ENCODE data around the gene AGTR1. TPM values are rescaled to one million over a fixed set of nuclear protein-coding genes. Genes with fewer than 3 reads are reported as not detected.

AGTR1 gene
- total RNA-seq, 1 donor: 0.10 TPM

GRCh38 chr3:148709560-148710253 is 12.0 kb downstream of the AGTR1 start:
- H3K4me3 ChIP-seq (ENCODE audit: low read length): no peak overlapping the region
- no peaks in the 10 kb centered on the region for H3K9me3 ChIP-seq (ENCODE audit: low read depth, low read length)
- no peaks in the 10 kb centered on the region for H3K27me3 ChIP-seq (ENCODE audit: insufficient read depth, low read length)
- H3K4me1 ChIP-seq (ENCODE audit: insufficient read depth, low read length): no peaks in the 10 kb centered on the region

- Histone ChIP-seq H3K4me3 (ENCODE audit: low read length) (no peak overlapping the region), H3K4me1 (ENCODE audit: insufficient read depth, low read length) (no peaks in the 10 kb centered on the region), H3K27me3 (ENCODE audit: insufficient read depth, low read length) (no peaks in the 10 kb centered on the region), H3K9me3 (ENCODE audit: low read depth, low read length) (no peaks in the 10 kb centered on the region)
Observed at GRCh38 chr3:148710665-148711064, 13.0 kb downstream of the AGTR1 start.

DNA sequence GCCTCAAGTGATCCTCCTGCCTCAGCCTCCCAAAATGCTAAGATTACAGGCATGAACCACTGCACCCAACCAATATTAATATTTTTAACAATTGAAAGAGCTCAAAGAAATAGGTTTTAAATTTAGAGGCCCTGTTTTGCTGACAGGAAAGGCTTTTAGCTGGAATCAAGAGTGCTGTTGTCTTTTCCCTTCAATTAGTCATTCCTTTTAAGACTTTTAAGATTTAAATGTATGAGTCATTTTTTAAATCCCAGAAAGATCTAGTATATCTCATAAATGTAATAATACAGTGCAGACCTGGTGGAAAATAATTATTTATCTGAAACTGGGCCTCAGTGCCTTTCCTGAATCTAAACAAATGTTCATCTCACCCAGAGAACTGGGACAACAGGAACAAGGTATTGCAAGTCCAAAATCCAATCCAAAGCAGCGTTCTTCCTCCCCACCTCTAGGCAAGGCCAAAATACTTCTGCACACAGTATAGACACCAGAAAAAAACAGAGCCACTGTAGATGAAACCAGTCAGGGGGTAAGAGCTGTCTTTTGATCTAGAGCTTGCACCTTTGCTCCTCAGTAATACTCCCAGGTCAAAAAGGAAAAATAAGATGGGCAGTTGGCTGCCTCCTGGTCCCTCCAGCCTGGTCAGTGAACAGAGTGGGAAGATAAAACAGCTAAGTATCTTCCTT is 14.4 kb downstream of the AGTR1 start:
- Histone ChIP-seq H3K4me3 (ENCODE audit: low read length) (no peak overlapping the region), H3K27me3 (ENCODE audit: insufficient read depth, low read length) (no peaks in the 10 kb centered on the region), H3K9me3 (ENCODE audit: low read depth, low read length) (no peaks in the 10 kb centered on the region), H3K4me1 (ENCODE audit: insufficient read depth, low read length) (no peaks in the 10 kb centered on the region)

DNA sequence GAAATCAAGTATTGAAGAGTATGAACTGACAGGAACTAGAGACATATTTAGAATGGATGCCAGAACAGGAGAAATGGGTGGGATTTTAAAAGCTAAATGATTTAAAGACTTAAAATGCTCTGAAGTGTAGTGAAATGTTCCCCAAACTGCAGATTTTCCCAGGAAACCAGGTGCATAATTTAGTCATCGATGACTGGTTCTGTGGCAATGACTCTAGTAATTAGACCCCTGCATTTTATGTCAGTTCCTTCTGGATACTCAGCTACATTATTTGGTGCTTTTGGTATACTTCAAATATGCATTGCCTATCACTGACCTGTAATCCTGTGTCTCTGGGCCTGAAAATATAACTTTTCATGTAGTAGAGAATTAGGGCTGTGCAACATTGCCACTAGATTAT is 16.8 kb downstream of the AGTR1 start:
- no peaks in the 10 kb centered on the region for H3K4me1 ChIP-seq (ENCODE audit: insufficient read depth, low read length)
- no peaks in the 10 kb centered on the region for H3K9me3 ChIP-seq (ENCODE audit: low read depth, low read length)
- H3K27me3 ChIP-seq (ENCODE audit: insufficient read depth, low read length): no peaks in the 10 kb centered on the region
- H3K4me3 ChIP-seq (ENCODE audit: low read length): no peak overlapping the region

DNA sequence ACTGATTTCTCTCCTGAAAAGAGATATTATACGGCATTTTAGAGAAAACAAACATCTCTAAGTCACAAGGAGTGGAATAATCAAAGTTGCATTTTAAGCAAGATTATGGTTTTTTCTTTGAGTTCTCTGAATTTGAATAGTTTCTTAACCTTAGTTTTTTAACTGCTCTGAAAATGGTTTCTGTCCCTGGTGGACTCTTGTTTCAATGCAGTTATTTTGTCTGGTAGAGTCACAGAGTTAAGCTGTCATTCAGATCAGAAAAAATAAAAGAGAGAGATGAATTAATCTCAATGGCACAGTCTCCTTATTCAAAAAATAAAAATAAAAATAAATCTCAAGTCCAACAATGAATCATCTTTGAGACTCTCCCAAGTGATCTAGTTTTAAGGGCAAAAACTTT is 19.0 kb downstream of the AGTR1 start:
- H3K4me3 ChIP-seq (ENCODE audit: low read length): no peak overlapping the region
- no peaks in the 10 kb centered on the region for H3K27me3 ChIP-seq (ENCODE audit: insufficient read depth, low read length)
- H3K4me1 ChIP-seq (ENCODE audit: insufficient read depth, low read length): no peaks in the 10 kb centered on the region
- no peaks in the 10 kb centered on the region for H3K9me3 ChIP-seq (ENCODE audit: low read depth, low read length)

GRCh38 chr3:148717885-148718561 is 20.3 kb downstream of the AGTR1 start:
- Histone ChIP-seq H3K27me3 (ENCODE audit: insufficient read depth, low read length) (no peaks in the 10 kb centered on the region), H3K9me3 (ENCODE audit: low read depth, low read length) (no peaks in the 10 kb centered on the region), H3K4me3 (ENCODE audit: low read length) (no peak overlapping the region), H3K4me1 (ENCODE audit: insufficient read depth, low read length) (no peaks in the 10 kb centered on the region)

DNA sequence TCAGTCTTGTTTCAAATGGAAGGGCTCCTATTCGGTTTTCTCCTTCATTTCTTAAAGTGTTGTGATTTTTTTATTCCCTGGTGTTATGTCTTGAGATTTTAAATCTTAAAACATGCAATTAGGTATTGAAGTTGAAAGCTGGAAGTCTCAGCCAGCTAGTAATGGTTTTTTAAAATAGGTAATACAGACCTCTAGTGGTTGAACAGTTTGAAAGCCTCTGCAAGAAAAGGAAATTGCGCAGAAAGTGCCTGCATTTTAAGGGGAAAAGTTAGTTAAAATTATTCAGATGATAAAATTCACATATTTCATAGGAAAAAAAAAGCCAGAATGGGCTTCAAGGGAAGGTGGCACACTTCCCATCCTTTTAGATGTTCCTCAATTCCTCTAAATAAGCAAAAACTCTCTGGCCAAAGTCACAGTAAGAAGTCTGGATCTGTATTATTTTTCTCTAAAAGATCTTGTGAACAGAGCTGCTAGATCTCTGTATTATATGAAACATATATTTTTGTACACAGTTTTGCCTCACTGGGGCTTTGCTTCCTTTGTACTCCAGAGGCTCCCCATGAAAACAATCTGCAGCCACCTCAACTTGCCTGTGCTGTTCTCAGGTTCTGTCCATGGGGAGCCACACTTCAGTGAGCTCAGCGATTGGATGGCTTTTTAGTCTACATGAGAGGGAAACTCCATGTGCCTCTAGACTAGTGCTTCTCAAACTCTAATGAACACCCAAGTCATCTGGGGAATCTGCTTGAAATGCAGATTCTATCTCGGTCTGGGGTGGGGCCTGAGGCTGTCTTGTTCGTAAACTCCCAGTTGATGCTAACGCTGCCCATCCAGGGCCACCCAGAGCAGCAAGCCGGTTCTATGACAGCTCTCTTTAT is 21.5 kb downstream of the AGTR1 start:
- H3K4me1 ChIP-seq (ENCODE audit: insufficient read depth, low read length): no peaks in the 10 kb centered on the region
- no peaks in the 10 kb centered on the region for H3K9me3 ChIP-seq (ENCODE audit: low read depth, low read length)
- no peaks in the 10 kb centered on the region for H3K27me3 ChIP-seq (ENCODE audit: insufficient read depth, low read length)
- no peak overlapping the region for H3K4me3 ChIP-seq (ENCODE audit: low read length)

GRCh38 chr3:148720873-148721272 is 23.2 kb downstream of the AGTR1 start:
- H3K4me1 ChIP-seq (ENCODE audit: insufficient read depth, low read length): no peaks in the 10 kb centered on the region
- H3K9me3 ChIP-seq (ENCODE audit: low read depth, low read length): no peaks in the 10 kb centered on the region
- no peaks in the 10 kb centered on the region for H3K27me3 ChIP-seq (ENCODE audit: insufficient read depth, low read length)
- H3K4me3 ChIP-seq (ENCODE audit: low read length): no peak overlapping the region

DNA sequence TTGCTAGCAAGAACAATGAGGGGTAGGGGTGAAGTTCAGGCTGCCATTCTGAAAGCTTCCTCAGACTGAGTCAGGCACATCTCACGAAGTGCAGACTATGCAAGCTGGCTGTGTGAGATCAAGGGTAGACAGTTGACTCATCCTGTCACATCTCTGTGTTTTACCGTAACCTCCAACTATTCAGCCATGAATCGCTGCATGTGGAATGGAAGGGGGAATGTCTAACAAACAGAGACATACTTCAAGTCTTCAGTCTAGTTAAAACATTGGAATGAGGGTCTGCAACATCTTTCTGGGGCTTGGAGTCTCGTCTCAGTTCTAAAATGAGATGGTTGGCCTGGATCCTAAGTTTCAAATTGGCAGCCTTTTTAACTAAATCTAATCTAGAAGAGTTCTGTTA is 25.9 kb downstream of the AGTR1 start:
- H3K4me3 ChIP-seq (ENCODE audit: low read length): no peak overlapping the region
- H3K4me1 ChIP-seq (ENCODE audit: insufficient read depth, low read length): peaks cover under 1% of the 10 kb centered on the region
- H3K27me3 ChIP-seq (ENCODE audit: insufficient read depth, low read length): no peaks in the 10 kb centered on the region
- H3K9me3 ChIP-seq (ENCODE audit: low read depth, low read length): no peaks in the 10 kb centered on the region

DNA sequence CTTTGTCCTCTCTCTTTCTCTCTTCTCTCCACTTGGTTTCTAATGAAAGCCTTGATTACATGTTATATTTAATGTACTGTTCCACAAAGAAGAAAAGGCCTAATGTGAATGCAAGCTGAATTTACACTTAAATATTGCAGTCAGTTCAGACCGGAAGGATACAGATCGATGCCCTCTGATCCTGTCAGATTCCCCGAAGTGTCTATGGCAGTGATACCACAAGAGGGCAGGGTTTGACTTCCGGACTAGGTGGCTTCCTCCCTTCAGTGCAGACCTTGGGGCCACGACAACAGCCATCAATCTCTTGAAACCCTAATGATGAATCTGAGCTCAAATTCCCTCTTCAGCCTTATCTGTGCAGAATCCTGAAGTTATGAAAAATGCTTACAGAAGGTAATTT is 29.5 kb downstream of the AGTR1 start:
- H3K27me3 ChIP-seq (ENCODE audit: insufficient read depth, low read length): no peaks in the 10 kb centered on the region
- no peak overlapping the region for H3K4me3 ChIP-seq (ENCODE audit: low read length)
- H3K4me1 ChIP-seq (ENCODE audit: insufficient read depth, low read length): peaks cover 5% of the 10 kb centered on the region
- no peaks in the 10 kb centered on the region for H3K9me3 ChIP-seq (ENCODE audit: low read depth, low read length)

DNA sequence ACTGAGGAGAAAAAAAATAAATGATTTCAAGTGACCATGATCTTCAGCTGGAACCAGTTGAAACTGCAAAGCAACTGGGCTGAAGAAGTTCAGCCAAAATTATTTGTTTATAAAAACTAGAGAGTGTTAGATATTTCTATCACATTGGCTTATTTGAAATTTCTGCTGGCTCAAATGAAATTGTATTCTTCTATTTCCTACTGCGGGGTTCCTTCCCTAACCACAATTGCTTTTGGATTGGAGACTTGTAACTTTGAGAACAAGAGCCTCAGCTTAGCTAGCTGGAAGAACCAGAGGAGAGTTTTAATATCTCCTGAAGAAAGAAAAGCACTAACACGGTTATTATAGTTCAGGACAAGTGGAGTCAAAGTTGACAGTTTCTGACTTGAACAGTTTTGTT is 31.1 kb downstream of the AGTR1 start:
- Histone ChIP-seq H3K4me1 (ENCODE audit: insufficient read depth, low read length) (peaks cover 5% of the 10 kb centered on the region), H3K27me3 (ENCODE audit: insufficient read depth, low read length) (no peaks in the 10 kb centered on the region), H3K4me3 (ENCODE audit: low read length) (no peak overlapping the region), H3K9me3 (ENCODE audit: low read depth, low read length) (no peaks in the 10 kb centered on the region)

- Histone ChIP-seq H3K4me3 (ENCODE audit: low read length) (no peak overlapping the region), H3K4me1 (ENCODE audit: insufficient read depth, low read length) (peaks cover 5% of the 10 kb centered on the region), H3K27me3 (ENCODE audit: insufficient read depth, low read length) (no peaks in the 10 kb centered on the region), H3K9me3 (ENCODE audit: low read depth, low read length) (no peaks in the 10 kb centered on the region)
Observed at GRCh38 chr3:148729476-148730055, 31.9 kb downstream of the AGTR1 start.

GRCh38 chr3:148730676-148731075 is 33.0 kb downstream of the AGTR1 start:
- Histone ChIP-seq H3K27me3 (ENCODE audit: insufficient read depth, low read length) (no peaks in the 10 kb centered on the region), H3K9me3 (ENCODE audit: low read depth, low read length) (no peaks in the 10 kb centered on the region), H3K4me1 (ENCODE audit: insufficient read depth, low read length) (peaks cover 5% of the 10 kb centered on the region), H3K4me3 (ENCODE audit: low read length) (no peak overlapping the region)

DNA sequence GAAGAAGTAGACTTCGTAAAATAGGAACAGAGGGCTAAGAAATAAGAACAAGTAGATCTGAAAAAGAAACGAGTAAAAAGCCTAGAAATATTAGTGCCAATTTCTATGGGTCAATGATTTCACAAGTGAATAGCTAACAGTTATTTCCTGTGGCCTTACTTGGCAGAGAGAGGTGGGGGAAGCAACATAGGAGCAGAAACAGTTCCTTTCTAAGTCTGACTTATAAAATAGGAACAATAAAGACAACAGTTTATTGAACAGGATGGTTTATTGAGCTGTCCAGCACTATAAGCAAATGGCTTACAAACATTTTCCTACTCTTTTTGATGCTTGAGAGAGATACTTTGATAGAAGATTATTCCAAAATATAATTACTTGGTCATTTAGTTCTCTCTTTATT is 37.9 kb downstream of the AGTR1 start:
- no peaks in the 10 kb centered on the region for H3K27me3 ChIP-seq (ENCODE audit: insufficient read depth, low read length)

More for the DNA sequence above, 37.9 kb downstream of the AGTR1 start:
- peaks cover 5% of the 10 kb centered on the region for H3K4me1 ChIP-seq (ENCODE audit: insufficient read depth, low read length)
- H3K4me3 ChIP-seq (ENCODE audit: low read length): no peak overlapping the region
- no peaks in the 10 kb centered on the region for H3K9me3 ChIP-seq (ENCODE audit: low read depth, low read length)
